GM23338 (cell line): ENCODE results near the gene ARHGEF39. TPM values are rescaled to one million over a fixed set of nuclear protein-coding genes. Genes with fewer than 3 reads are reported as not detected.

ENCODE experiments used
- ATAC-seq: fragments of 200-7000 bp; cut with Tn5 transposase; 3 replicates; pipeline ENCODE4 v1.9.1; 2020
- DNase-seq: peaks from one replicate; pipeline ENCODE4 v3.0.0-alpha.2; 2015; ENCODE audit warnings: low spot score
- H2AFZ ChIP-seq: fragments of 200-600 bp; sonication (generic); 2 replicates; pipeline ENCODE4 v1.8.0; 2016; ENCODE audit warnings: antibody characterized with exemption, mild to moderate bottlenecking, moderate library complexity
- H3F3A ChIP-seq: fragments of 200-600 bp; sonication (generic); replicated peaks from 2 replicates; pipeline ENCODE4 v1.8.0; 2017; ENCODE audit warnings: antibody characterized with exemption, mixed run types, low read depth
- H3K27ac ChIP-seq: fragments of 200-600 bp; sonication (generic); 2 replicates; pipeline ENCODE4 v1.6.1; 2016; ENCODE audit warnings: low read depth
- H3K27me3 ChIP-seq: fragments of 200-600 bp; sonication (generic); 2 replicates; pipeline ENCODE4 v1.8.0; 2016; ENCODE audit warnings: mild to moderate bottlenecking, mixed run types, moderate library complexity; ENCODE audit not compliant: insufficient read depth
- H3K36me3 ChIP-seq: fragments of 200-600 bp; sonication (generic); 2 replicates; pipeline ENCODE4 v1.8.0; 2016; ENCODE audit warnings: mild to moderate bottlenecking; ENCODE audit not compliant: insufficient read depth
- H3K4me1 ChIP-seq: fragments of 200-600 bp; sonication (generic); 2 replicates; pipeline ENCODE4 v1.8.0; 2016; ENCODE audit warnings: mild to moderate bottlenecking, moderate library complexity; ENCODE audit not compliant: insufficient read depth
- H3K4me2 ChIP-seq: fragments of 200-600 bp; sonication (generic); 2 replicates; pipeline ENCODE4 v1.7.1; 2017; ENCODE audit warnings: mixed run types
- H3K4me3 ChIP-seq: fragments of 200-600 bp; sonication (generic); 2 replicates; pipeline ENCODE4 v1.6.1; 2016; ENCODE audit warnings: mixed run types
- H3K79me2 ChIP-seq: fragments of 200-600 bp; sonication (generic); replicated peaks from 2 replicates; pipeline ENCODE4 v1.8.0; 2017; ENCODE audit warnings: mild to moderate bottlenecking; ENCODE audit not compliant: insufficient read depth
- H3K9me2 ChIP-seq: fragments of 200-600 bp; sonication (generic); 2 replicates; pipeline ENCODE4 v1.8.0; 2017; ENCODE audit not compliant: insufficient read depth
- H4K20me1 ChIP-seq: fragments of 200-600 bp; sonication (generic); replicated peaks from 2 replicates; pipeline ENCODE4 v1.8.0; 2017; ENCODE audit warnings: mild to moderate bottlenecking; ENCODE audit not compliant: insufficient read depth
- H3K27ac Mint-ChIP-seq: 2 replicates; pipeline ENCODE4 v1.8.0; 2020; ENCODE audit warnings: inconsistent platforms, mild to moderate bottlenecking, moderate library complexity, mixed read lengths
- H3K27me3 Mint-ChIP-seq: 3 replicates; pipeline ENCODE4 v1.8.0; 2022; ENCODE audit warnings: low read depth, mild to moderate bottlenecking, moderate library complexity, mixed read lengths, inconsistent platforms; ENCODE audit not compliant: insufficient read depth, poor library complexity
- H3K36me3 Mint-ChIP-seq: 3 replicates; pipeline ENCODE4 v1.8.0; 2021; ENCODE audit warnings: low read depth, mild to moderate bottlenecking, inconsistent platforms, moderate library complexity, mixed read lengths
- H3K4me1 Mint-ChIP-seq: 3 replicates; pipeline ENCODE4 v1.8.0; 2020; ENCODE audit warnings: mild to moderate bottlenecking, inconsistent platforms, mixed read lengths
- H3K4me3 Mint-ChIP-seq: 3 replicates; pipeline ENCODE4 v1.8.0; 2021; ENCODE audit warnings: moderate library complexity, mild to moderate bottlenecking, inconsistent platforms, mixed read lengths
- H3K9me3 Mint-ChIP-seq: 3 replicates; pipeline ENCODE4 v1.8.0; 2020; ENCODE audit warnings: moderate library complexity, mild to moderate bottlenecking, inconsistent platforms, mixed read lengths
- CREB1 ChIP-seq: fragments of 250-450 bp; sonication (Bioruptor Pico); IDR thresholded peaks from 2 replicates; pipeline ENCODE4 v1.5.0; 2020; ENCODE audit warnings: low read depth, mild to moderate bottlenecking, moderate library complexity
- CTCF ChIP-seq, 2 experiments: fragments of 200-600 bp in 1 of 2; sonication (generic) in 1 of 2; conservative IDR thresholded peaks; 2 replicates each; pipeline versions ENCODE4 v1.5.1 to v1.6.1; 2016 to 2017; ENCODE audit warnings: antibody characterized with exemption in 2 of 2, low read depth in 2 of 2, mild to moderate bottlenecking in 2 of 2, moderate library complexity in 1 of 2
- ETS1 ChIP-seq: IDR thresholded peaks from 2 replicates; pipeline ENCODE4 v1.6.1; 2016; ENCODE audit warnings: antibody characterized with exemption
- EZH2 ChIP-seq: fragments of 200-600 bp; sonication (generic); IDR thresholded peaks from one replicate; pipeline ENCODE4 v1.8.0; 2017; ENCODE audit warnings: antibody characterized with exemption, mild to moderate bottlenecking, low read depth; ENCODE audit not compliant: unreplicated experiment
- EZH2phosphoT487 ChIP-seq: fragments of 200-600 bp; sonication (generic); IDR thresholded peaks from one replicate; pipeline ENCODE4 v1.8.1; 2018; ENCODE audit warnings: antibody characterized with exemption; ENCODE audit not compliant: unreplicated experiment
- JUNB ChIP-seq: IDR thresholded peaks from one replicate; pipeline ENCODE4 v1.6.1; 2016; ENCODE audit warnings: antibody characterized with exemption; ENCODE audit not compliant: unreplicated experiment
- NANOG ChIP-seq: IDR thresholded peaks from 2 replicates; pipeline ENCODE4 v1.6.1; 2016; ENCODE audit warnings: antibody characterized with exemption, borderline replicate concordance
- POLR2AphosphoS5 ChIP-seq: IDR thresholded peaks from 2 replicates; pipeline ENCODE4 v1.6.1; 2016; ENCODE audit warnings: antibody characterized with exemption, low read depth
- REST ChIP-seq: IDR thresholded peaks from one replicate; pipeline ENCODE4 v1.6.1; 2018; ENCODE audit warnings: antibody characterized with exemption; ENCODE audit not compliant: unreplicated experiment
- STAT1 ChIP-seq: IDR thresholded peaks from one replicate; pipeline ENCODE4 v1.6.1; 2016; ENCODE audit warnings: antibody characterized with exemption; ENCODE audit not compliant: unreplicated experiment
- ZNF114 ChIP-seq: fragments of 250-450 bp; sonication (Bioruptor Pico); IDR thresholded peaks from 2 replicates; pipeline ENCODE4 v1.5.0; 2020; ENCODE audit warnings: mild to moderate bottlenecking, moderate library complexity
- ZNF331 ChIP-seq: fragments of 250-450 bp; sonication (Bioruptor Pico); IDR thresholded peaks from 2 replicates; pipeline ENCODE4 v1.5.0; 2020; ENCODE audit warnings: low read depth, mild to moderate bottlenecking, moderate library complexity
- polyA plus RNA-seq: library from polyadenylated mRNA; unstranded; fragments of >200 nt; fragmentation: Nextera tagmentation; extraction: Ambion mirVana; gene quantifications from 2 replicates; pipeline ENCODE4 v1.2.1, GENCODE V29; 2016
- total RNA-seq: library from RNA; depleted of rRNA; stranded (reverse); fragments of >200 nt; shearing (Covaris generic); gene quantifications from 2 replicates; pipeline ENCODE4 v1.2.3, GENCODE V29; 2014

The ARHGEF39 gene
- total and polyA plus RNA-seq, 2 experiments from 2014 or later: 16.8 to 31.0 TPM

GRCh38 chr9:35650341-35651158 lies 14.4 kb downstream of the ARHGEF39 start, which contains the start of gene SIT1:
TSS of gene SIT1 (minus strand) at chr9:35650931. CDS start at chr9:35650853, 78 bp downstream.
- H4K20me1 ChIP-seq: no peaks in the 10 kb centered on the region
- Mint-ChIP-seq H3K27me3 (peaks cover 31% of the 10 kb centered on the region), H3K4me1 (peaks cover 48% of the 10 kb centered on the region), H3K36me3 (no peaks in the 10 kb centered on the region; the same call in 2 of the 3 replicates), H3K4me3 (peak within 1 kb of the TSS; percentile 61), H3K9me3 (no peaks in the 10 kb centered on the region; the same call in 2 of the 3 replicates), H3K27ac (no peak within 1 kb of the TSS)
- DNase-seq (peak; percentile 75), ATAC-seq (peak; percentile 5)
- H3K27me3 ChIP-seq: no peaks in the 10 kb centered on the region
- peak within 1 kb of the TSS; percentile 79 for H3K4me2 ChIP-seq
- peak within 1 kb of the TSS; percentile 96 for H2AFZ ChIP-seq
- H3K79me2 ChIP-seq: no peaks in the 10 kb centered on the region
- no peaks in the 10 kb centered on the region for H3K9me2 ChIP-seq
- no peak for TF ChIP-seq EZH2phosphoT487
- peak; percentile 20; the same call in 1 of the 2 replicates for TF ChIP-seq POLR2AphosphoS5
- peak within 1 kb of the TSS; percentile 54 for H3K4me3 ChIP-seq
- H3K27ac ChIP-seq: no peak within 1 kb of the TSS
- H3K36me3 ChIP-seq: no peaks in the 10 kb centered on the region
- H3K4me1 ChIP-seq: peaks cover 39% of the 10 kb centered on the region
- H3F3A ChIP-seq: peaks cover 11% of the 10 kb centered on the region; the same call in 1 of the 2 replicates

GRCh38 chr9:35649431-35650340 lies 15.3 kb downstream of the ARHGEF39 start:
- H3K79me2 ChIP-seq: no peaks in the 10 kb centered on the region
- H3K4me2 ChIP-seq: peak overlapping the region; percentile 79
- ATAC-seq: no peak
- peaks cover 43% of the 10 kb centered on the region for H3K4me1 ChIP-seq
- peaks cover 49% of the 10 kb centered on the region for H3K4me1 Mint-ChIP-seq
- H3K4me3 Mint-ChIP-seq: peak overlapping the region; percentile 47; the same call in 1 of the 3 replicates
- peak overlapping the region; percentile 54 for H3K4me3 ChIP-seq
- H3K27me3 ChIP-seq: no peaks in the 10 kb centered on the region
- no peak overlapping the region for H3K27ac Mint-ChIP-seq
- H3K9me2 ChIP-seq: no peaks in the 10 kb centered on the region
- H3K36me3 ChIP-seq: no peaks in the 10 kb centered on the region
- H3K27me3 Mint-ChIP-seq: peaks cover 35% of the 10 kb centered on the region
- H4K20me1 ChIP-seq: no peaks in the 10 kb centered on the region
- no peak for DNase-seq
- peak overlapping the region; percentile 96; the same call in 1 of the 2 replicates for H2AFZ ChIP-seq
- H3K27ac ChIP-seq: no peak overlapping the region
- H3K9me3 Mint-ChIP-seq: no peaks in the 10 kb centered on the region; the same call in 2 of the 3 replicates
- H3K36me3 Mint-ChIP-seq: no peaks in the 10 kb centered on the region; the same call in 2 of the 3 replicates
- H3F3A ChIP-seq: peaks cover 15% of the 10 kb centered on the region; the same call in 1 of the 2 replicates
- no peak for TF ChIP-seq ETS1
- TF ChIP-seq JUNB: no peak
- no peak for TF ChIP-seq ZNF114 (CRISPR knock-in tag)
- no peak for TF ChIP-seq CREB1
- TF ChIP-seq POLR2AphosphoS5: no peak
- no peak for TF ChIP-seq STAT1
- TF ChIP-seq ZNF331: no peak
- TF ChIP-seq NANOG: no peak
- TF ChIP-seq EZH2: no peak
- TF ChIP-seq CTCF (conservative IDR thresholded peaks at IDR 0.05; ENCODE audit: low read depth in 2 of 2): no peak
- TF ChIP-seq REST: no peak
- no peak for TF ChIP-seq EZH2phosphoT487
